Fibroblast of skin of left quadriceps (primary cell): ENCODE measurements around the gene HSPB6.

Source experiments
- DNase-seq, 2 experiments: peaks; one replicate each; pipeline ENCODE4 v3.0.0-alpha.2; 2013; ENCODE audit warnings: low read depth in 2 of 2

Gene HSPB6

DNA sequence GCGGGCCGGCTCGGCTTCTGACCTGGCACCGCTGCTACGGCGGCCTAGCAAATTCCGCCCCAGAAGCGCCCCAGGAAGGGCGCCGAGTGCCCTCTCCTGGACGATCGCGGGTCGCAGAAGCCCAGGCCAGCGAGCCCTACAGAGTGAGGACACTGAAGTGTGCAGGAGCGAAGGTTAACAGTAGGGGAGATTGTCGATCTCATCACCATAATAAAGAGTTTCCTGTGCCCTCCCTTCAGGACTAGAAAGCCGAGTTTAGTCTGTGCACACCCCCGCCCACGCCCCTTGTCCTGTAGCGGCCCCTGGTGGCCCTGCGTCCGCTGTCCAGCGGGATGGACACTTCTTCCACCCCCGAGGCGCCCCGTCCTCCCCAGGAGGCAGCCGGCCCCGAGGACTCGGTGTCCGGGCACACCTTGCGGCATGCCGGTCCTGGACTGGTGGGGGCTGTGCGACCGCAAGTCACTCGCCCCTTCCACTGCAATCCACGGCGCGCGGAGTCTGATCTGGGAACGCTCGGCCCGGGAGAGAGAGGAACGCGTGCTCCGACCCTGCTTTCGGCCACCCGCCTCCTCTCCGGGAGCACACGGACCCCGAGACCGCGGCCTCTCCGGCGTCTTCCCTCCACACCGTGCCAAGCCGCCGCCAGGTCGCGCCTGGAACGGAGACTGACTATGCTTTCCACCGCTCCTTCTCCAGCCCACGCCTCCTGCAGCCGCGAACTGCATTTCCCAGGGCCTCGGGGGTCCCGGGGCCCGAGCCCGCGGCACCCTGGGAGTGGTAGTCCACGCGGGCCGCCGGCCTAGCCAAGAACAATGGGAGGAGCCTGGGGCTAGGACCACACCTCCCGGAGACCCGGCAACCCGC, 39.8 kb downstream of the HSPB6 start:
- peak; percentile 37 to 38 for DNase-seq

DNA sequence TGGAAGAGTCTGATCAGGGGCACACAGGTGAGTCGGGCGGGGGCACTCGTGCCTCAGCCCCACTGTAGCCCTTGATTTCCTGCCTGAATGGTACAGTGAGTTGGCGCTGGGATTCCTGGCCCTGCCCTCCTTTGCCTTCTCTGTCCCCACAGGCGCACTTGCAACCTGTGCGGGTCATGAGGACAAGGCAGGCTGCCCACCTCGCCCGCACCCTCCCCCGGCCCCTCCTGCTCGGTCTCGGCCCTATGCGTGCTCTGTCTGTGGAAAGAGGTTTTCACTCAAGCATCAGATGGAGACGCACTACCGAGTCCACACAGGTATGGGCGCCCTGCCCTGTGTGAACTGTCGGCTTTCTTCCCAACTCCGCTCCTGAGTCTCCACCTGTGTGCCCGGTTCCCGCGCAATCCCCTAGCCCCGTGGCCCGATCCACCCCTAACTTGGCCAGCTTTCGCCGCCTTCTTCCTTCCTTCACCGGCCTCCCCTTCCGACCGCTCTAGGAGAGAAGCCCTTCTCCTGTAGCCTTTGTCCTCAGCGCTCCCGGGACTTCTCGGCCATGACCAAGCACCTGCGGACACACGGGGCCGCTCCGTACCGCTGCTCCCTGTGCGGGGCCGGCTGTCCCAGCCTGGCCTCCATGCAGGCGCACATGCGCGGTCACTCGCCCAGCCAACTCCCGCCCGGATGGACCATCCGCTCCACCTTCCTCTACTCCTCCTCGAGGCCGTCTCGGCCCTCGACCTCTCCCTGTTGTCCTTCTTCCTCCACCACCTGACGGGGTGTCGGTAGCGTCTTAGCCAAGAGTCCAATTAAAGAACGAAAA, 40.6 kb downstream of the HSPB6 start:
- DNase-seq: no peak

DNA sequence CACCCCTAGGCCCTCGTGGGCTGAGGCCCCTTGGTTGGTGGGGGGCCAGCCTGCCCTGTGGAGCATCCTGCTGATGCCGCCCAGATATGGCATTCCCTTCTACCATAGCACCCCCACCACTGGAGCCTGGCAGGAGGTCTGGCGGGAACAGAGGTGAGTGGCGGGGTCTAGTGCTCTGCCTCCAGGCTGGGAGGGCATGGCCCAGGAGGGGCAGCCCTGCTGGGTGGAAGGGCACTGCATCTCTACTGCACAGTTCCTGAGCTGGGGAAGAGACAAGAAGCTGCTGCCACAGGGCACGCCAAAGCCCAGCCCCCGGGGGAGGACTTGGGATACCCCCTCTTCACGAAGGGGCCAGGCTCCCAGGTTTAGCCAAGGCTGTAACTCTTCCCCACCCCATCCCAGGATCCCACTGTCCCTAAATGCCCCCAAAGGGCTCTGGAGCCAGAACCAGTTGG, 41.4 kb downstream of the HSPB6 start:
- DNase-seq: no peak

DNA sequence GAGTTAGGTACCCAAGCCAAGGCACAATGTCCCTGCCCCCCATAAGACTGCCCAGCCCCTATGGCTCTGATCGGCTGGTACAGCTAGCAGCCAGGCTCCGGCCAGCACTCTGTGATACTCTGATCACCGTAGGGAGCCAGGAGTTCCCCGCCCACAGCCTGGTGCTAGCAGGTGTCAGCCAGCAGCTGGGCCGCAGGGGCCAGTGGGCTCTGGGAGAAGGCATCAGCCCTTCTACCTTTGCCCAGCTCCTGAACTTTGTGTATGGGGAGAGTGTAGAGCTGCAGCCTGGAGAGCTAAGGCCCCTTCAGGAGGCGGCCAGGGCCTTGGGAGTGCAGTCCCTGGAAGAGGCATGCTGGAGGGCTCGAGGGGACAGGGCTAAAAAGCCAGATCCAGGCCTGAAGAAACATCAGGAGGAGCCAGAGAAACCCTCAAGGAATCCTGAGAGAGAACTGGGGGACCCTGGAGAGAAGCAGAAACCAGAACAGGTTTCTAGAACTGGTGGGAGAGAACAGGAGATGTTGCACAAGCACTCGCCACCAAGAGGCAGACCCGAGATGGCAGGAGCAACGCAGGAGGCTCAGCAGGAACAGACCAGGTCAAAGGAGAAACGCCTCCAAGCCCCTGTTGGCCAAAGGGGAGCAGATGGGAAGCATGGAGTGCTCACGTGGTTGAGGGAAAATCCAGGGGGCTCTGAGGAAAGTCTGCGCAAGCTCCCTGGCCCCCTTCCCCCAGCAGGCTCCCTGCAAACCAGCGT, 42.1 kb downstream of the HSPB6 start:
- no peak for DNase-seq

DNA sequence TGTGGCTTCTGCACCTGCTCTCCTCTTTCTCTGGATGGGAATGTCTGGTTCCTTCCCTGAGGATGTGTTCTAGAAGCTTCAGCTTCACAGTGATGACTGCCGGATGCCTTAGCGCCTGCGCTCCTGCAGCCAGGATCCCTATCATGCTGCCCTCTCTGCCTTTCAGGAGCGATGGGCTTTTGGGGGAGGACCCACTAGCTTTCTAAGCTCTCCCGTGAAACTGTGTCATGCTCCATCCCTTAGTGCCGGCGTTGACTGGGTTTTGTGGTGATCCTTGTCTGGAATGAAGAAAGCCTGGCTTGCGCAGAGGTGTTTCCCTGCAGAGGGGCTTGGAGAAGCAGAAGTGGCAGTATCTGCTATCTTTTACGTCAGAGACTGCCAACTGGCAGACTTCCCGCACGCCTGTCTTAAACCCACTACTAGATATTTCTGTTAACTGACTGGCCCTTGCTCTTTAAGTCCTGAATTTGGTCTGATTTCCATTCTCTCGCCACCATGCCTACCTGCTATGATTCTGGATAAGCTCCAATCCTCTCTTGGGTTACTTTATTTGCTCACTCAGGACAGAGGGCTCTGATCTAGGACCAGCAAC, 42.8 kb downstream of the HSPB6 start:
- no peak for DNase-seq

DNA sequence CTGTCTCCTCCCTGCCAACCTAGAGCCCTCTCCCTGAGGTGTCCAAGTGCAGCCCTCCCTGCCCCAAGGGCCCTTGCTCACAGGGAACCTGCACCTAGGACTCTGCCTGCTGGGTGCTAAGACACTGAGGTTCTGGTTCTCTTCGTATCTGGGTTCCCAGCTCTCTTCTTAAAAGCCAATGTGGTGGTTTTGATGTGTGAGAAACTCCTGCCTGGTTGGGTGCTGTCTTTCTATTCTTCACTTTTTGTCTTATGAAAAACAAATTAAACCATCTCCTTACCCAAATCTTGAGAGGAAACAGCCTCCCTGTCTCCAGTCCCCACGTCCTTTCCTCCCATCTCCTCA, 43.4 kb downstream of the HSPB6 start:
- no peak for DNase-seq

DNA sequence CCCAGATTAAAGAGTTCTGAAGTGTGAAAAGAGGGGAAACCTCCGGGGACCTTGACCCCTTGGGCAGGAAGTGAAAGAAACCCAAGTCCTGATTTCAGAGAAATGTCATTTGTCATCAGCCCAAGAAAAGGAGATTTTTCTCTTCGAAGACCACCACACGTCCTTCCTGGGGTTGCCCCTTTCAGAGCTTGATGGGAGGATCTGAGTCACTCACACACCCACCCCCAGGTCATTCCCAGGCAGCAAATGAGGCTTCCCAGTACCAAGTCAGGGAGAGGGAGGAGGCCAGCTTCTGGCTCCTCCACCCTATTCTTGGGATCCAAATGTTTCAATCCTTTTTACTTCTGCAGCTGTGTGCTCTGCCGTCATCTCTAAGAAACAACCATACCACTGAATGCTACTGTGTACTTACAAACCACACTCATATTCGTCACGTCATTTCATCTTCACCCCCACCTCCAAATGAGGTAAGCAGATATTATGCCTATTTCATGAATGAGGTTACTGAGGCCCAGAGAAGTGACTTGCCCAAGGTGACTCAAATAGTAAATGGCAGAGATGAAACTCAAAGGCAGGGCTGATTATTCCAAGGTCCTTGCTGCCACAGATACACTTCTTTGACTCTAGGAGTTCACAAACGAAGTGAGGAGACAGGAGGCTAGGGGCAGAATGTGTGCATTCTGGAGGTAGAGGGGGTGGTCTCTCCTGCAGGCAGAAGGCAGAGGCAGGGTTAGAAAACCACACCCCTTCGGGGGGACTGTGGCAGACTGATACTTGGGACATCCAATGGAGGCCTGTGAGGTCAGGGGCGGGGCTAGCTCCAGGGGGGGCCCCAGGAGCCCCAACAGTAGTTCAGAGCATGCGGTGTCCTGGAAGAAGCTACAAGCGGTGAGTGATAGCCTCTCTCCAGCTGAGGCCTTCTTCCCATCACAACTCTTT, 44.0 kb downstream of the HSPB6 start:
- DNase-seq: no peak

DNA sequence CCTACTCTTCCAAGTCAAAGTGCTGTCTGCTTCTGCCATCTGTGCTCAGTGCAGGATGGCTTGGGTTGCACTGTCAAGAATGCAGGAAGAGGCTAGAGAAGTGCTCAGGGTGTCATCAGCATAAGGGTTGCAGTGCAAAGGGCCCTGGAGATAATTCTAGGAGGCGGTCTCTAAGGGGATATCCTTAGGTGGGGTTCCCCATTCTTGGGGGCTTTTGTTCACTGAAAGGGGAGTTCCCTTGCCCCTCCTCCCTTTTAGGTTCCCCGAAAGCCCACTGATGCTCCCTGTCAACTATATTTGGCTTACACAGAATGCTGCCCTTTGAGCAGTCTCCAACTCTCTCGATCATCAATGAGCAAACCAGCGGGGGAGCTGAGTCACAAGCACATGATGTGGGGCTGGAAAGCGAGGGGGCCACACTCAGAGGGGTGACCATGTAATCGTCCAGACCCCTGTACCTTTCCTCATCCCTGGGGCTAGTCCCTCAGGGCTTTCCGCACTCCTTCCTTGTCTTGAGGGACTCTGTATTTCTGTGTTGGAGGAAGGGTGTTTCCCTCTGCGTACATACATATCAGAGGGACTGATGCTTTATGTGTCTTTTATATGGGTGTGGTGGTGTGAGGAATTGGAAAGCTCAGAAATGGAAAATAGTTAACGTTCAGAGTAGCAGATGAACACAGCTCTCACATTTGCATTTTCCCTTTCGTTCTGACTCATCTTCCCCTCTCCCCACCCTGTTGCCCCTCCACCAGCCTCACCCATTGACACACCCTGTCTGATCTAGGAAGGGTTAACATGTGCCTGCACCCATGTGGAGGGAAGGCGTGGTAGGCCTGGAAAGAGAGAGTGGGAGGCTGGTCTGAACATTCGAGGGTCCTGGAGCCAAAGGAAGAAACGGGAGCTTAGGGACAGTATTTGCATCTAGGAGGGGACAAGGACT, 45.8 kb downstream of the HSPB6 start:
- no peak for DNase-seq

DNA sequence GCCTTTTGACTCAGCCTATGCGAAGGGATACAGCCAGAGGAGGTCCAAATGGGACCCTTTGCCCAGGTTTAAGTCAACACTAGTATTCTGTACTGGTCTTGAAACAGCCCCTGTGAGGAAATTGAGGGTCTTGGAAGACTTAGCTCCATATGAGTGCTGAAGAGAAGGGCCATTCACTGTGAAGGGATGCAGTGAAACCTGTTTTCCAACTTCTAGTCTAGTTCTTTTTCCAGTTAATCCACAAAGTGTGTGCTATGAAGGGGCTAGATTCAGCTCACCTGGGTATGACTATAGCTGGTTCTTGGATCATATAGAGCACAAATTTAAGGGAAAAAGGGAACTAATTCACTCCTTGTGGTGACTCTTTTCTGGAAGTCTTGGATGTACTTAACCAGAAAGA, 48.4 kb downstream of the HSPB6 start:
- no peak for DNase-seq
